Ramos (cell line): ENCODE measurements around the gene TXNL4A.
"Not testable (repeated sequence)": the region's sequence is repeated elsewhere in the genome, so short reads cannot be mapped to it uniquely, and the experiment has no call there.

Source experiments
- in situ Hi-C: fragments of 300-500 bp; cut with MboI; formaldehyde crosslinking; loops from one replicate; pipeline ENCODE4 v1.14.3; 2022; ENCODE audit warnings: low sequenced_read_pairs; ENCODE audit not compliant: unreplicated experiment

The TXNL4A gene

DNA sequence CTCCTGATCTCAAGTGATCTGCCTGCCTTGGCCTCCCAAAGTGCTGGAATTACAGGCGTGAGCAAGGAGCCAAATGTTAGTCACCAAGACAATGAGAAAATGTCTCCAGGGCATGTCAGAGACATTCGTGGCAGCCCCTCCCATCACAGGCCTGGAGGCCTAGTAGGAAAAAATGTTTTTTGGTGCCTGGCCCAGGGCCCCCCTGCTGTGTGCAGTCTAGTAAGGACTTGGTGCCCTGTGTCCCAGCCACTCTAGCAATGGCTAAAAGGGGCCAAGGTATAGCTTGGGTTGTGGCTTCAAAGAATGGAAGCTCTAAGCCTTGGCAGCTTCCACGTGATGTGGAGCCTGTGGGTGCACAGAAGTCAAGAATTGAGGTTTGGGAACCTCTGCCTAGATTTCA, 12.5 kb upstream of the TXNL4A start:
- in situ Hi-C loops = no loop called here

DNA sequence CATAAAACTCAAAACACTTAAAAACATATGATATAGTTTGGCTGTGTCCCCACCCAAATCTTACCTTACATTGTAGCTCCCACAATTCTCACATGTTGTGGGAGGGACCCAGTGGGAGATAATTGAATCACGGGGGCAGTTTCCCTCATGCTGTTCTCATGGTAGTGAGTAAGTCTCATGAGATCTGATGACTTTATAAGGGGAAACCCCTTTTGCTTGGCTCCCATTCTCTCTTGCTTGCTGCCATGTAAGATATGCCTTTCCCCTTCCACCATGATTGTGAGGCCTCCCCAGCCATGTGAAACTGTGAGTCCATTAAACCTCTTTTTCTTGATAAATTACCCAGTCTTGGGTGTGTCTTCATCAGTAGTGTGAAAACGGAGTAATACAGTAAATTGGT, 11.3 kb upstream of the TXNL4A start:
- in situ Hi-C loops = not testable (repeated sequence)

DNA sequence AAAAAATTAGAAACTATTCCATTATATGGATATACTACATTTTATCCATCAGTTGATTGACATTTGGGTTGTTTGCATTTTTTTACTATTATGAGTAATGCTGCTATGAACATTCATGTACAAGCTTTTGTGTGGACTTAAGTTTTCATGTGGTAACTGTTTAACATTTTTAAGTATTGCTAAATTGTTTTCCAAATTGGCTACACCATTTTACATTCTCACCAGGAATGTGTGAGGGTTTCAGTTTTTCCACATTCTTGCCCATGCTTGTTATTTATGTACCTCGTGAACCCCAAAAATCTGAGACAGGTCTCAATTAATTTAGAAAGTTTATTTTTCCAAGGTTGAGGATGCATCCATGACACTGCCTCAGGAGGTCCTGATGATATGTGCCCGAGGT, 3.1 kb upstream of the TXNL4A start:
- in situ Hi-C loops = no loop called here

DNA sequence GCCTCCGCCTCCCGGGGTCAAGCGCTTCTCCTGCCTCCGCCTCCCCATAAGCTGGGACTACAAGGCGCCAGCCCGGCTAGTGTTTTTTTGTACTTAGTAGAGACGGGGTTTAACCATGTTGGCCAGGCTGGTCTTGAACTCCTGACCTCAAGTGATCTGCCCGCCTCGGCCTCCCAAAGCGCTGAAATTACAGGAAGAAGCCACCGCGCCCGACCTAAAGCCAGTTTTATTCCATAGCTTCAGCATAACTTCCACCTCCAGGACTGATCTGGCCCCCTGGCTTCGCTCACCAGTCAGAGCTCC, 783 bp upstream of the TXNL4A start:
- in situ Hi-C loops = no loop called here

DNA sequence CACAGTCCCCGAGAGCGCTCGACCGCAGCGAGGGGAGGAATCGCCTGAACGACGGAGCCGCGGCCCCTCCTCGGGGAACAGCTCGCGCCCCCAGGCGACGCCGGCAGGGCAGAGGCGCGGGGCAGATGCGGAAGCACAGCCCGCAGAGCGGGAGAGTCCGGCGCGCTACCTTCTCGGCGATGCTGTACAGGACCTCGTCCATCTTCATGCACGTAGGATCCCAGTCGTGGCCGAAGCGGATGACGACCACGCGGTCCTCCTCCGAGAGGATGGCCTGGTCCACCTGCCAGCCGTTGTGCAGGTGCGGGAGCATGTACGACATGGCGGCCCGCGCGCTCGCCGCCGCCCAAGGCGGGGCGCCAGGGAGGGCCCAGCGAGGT, 302 bp downstream of the TXNL4A start:
- in situ Hi-C loops = no loop called here

DNA sequence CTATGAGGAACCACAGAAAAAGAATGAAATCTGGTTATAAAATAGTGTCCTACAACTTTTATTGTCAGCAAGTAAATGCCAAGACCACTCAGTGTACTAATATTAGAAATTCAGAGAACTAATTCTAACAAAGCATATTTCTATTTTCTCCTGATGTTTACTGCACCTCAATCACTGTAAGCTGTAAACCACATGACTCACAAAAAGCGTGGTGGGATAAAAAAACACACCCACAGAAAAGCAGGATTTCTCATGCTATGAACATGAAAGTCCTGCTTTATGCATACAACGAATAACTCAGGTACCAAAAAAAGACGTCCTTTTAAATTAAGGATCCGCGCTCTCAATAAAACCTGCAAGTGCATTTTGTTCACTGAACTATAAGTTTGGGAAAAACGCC, 797 bp downstream of the TXNL4A start:
- in situ Hi-C loops = no loop called here

DNA sequence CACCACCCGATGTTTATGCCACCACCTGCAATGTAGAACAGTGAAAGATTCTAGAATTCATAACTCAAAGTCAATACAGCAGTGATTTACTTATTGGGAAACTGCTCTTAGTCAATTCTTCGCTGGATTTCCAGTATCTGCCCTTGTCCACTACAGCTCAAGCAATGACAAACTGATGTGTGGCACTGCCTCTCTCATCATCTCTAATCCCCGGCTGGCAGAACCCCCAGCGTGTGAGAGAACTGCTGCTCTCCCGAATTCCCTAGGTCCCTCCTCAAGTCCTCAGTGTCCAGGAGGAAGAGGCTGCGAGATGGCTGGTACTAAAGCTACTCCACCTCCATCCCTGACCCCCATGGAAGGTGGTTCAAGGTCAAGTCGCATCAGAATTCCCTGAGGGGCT, 1.6 kb downstream of the TXNL4A start:
- in situ Hi-C loops = no loop called here

DNA sequence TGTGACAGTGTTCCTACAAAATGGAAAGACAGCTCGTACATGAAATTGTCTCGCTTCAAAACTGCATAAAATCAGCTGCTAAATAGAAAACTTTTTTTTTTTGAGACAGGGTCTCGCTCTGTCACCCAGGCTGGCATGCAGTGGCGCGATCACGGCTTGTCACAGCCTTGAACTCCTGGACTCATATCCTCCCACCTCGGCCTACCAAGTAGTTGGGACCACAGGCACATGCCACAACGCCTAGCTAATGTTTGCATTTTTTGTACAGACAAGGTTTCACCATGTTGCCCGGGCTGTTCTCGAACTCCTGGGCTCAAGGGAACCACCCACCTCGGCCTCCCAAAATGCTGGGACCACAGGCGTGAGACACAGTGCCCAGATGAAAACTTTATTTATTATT, 3.2 kb downstream of the TXNL4A start:
- in situ Hi-C loops = no loop called here

DNA sequence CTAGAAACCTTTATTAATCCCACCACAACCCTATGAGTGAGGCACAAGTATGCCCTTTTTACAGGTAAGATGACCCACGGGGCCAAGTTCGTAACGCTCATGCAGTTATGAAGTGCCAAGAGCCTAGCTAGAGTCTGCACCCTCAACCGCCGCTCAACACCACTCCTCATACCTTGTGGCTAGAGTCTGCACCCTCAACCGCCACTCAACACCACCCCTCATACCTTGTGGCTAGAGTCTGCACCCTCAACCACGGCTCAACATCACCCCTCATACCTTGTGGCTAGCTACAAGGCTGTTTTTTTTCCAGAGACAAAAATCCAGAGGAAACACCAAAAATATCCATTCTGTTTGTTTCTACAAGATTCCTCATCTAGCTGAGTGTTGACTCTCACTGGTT, 4.6 kb downstream of the TXNL4A start:
- in situ Hi-C loops = no loop called here

DNA sequence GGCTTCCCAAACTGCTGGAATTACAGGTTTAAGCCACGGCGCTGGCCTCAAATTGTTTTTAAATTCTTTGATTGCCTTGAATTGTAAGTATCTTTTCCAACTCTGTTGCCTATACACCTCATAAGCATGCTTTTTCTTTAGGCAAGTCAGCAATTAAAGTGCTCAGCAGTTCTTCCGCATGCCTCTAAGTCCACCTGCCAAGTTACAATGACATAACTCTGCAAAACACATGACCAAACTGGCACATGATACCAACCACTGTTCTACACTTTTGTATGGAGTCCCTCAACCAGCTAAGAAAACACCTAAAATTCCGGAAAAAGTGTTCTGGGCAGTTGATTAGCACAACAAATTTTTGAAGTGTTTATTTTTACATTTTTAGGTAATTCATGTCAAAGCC, 5.1 kb downstream of the TXNL4A start:
- in situ Hi-C loops = no loop called here

DNA sequence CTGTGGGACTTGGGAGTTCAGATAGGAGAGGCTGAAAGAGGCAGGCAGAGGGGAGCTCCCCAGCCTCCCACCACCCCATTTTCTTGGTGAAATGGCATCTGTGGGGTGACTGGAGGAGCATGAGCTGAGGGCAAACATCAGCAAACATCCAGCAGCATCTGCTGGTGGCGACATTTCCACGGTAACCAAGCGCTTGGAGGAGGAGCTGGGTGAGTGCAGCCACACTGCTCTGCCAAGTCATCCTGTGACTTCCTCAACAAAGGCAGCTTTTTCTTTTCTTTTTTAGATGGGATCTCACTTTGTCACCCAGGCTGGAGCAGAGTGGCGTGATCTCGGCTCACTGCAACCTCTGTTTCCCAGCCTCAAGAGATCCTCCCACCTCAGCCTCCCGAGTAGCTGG, 5.6 kb downstream of the TXNL4A start:
- in situ Hi-C loops = no loop called here

DNA sequence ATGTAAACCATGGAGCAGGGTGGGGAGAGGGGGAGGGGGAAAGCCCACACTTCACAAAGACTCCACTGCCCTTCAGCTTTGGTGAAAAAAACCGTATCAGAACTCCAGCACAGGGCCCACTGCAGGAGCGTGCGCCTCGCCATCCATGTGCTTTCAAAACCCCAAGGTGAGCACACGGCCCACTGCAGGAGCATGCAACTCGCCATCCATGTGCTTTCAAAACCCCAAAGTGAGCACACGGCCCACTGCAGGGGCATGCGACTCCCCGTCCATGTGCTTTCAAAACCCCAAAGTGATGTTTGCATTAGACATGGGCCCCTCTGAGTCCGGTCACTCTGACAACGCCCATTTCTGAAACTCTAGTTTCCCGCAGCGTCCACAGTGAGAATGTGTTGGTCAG, 7.8 kb downstream of the TXNL4A start:
- in situ Hi-C loops = no loop called here

DNA sequence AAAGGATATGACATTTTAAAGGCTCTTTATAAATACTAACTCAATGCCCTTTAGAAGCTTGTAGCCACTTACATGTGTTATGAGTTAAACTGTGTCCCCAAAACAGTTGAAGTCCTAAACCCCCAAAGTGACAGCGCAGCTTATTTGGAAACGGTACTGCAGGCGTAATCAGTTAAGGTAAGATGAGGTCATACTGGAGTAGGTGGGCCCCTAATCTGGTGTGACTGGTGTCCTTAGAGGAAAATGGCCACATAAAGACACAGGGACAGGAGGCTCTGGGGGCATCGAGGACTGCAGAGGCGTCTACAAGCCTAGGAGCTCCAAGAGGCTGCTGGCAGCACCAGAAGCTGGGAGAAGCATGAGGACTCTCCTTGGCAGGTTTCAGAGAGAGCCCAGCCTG, 8.5 kb downstream of the TXNL4A start:
- in situ Hi-C loops = no loop called here

DNA sequence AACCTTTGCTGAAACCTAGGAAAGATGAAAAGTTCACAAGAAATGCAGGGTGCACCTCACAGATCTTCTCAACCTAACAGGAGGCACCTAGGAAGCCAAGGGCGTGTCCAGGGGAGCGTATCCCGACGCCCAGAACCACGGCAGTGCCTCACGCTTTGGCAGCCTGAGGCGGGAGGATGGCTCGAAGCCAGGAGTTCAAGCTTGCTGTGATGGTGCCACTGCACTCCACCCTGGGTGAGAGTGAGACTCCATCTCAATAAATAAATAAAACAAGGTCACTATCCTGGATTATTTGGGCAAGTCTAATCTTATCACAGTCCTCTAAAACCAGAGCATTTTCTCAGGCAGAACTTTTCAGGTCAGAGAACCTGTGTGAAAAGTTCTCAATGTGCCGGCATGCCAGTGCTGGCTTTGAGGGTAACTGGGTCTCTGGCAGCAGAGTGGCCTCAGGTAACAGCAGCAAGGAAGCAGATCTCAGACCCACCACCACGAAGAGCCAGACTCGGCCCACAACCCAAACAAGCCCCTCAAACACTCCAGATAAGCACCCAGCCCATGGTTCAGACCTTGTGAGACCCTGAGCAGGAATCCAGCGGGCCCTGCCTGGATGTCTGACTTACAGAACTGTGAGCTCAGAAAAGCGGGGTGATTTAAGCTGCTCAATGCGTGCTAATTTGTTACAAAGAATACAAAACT, 12.2 kb downstream of the TXNL4A start:
- in situ Hi-C loops = no loop called here

DNA sequence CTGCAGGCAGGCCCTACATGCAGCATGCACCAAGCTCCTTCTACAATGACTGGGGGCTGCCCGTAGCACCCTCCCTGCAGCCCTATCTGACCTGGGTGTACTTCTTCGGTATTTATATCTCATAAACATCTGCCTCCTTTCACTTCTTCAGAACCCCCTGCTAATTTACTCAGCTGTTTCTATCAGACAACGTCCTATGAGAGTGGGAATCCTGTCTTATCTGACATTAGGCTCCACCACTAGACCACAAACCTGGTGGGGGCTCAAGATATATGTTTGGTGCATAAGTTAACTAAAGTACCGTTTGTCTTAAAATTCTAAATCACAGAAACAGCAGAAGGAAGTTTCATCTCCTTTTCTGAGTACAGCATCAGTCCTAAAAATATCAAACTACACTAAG, 13.3 kb downstream of the TXNL4A start:
- in situ Hi-C loops = no loop called here

DNA sequence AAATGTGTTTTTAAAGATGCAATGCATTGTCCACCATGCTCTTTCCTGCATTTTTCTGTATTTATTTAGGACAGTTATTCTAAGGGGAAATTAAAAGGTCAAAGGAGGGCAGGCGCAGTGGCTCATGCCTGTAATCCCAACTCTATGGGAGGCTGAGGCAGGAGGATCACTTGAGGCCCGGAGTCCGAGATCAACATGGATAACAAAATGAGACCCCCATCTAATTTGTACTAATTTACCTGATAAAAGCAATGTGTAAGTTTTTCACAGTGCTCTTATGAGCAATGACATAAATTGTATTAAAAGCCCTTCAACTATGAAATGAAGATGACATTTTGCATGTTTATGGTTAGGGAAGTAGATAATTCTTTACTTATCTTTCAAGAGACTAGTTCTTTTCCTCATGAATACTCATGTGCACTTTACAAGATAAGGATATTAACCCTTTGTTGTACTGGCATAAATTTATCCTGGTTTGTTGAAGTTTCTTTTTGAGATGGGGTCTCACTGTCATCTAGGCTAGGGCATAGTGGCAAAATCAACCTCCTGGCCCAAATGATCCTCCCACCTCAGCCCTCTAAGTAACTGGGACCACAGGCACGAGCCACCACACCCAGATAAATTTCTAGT, 14.2 kb downstream of the TXNL4A start:
- in situ Hi-C loops = no loop called here

DNA sequence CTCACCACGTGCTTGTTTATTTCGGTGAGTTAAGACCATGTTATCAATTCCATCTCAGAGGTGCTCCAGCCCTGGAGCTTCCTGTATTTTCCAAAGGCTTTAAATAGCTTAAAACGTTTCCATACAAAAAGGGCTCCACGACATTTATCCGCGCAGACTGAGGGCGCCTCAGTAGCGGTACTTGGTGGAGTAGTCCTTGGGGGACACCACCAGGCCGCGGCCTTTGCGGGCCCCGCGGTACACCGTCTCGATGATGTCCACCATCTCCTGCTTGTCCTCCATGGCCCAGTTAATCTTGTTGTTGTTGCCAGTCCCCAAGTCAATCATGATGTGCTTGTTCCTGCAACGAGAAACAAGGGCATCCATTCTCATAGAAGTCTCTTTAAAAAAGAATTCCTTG, 14.8 kb downstream of the TXNL4A start:
- in situ Hi-C loops = no loop called here

DNA sequence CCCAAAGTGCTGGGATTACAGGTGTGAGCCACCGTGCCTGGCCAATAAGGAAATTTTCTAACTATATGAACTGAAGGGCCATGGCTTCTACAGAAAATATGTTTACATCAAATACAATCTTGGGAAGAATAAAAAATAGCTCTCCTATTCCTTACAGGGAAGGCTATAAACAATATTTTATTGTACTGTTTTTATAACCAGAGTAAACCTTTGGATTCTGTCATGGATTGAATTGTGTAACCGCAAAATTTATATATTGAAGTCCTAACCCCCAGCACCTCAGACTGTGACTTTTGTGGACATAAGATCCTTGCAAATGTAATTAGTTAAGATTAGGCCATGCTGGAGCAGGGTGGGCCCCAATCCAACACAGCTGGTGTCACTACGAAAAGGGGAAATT, 15.6 kb downstream of the TXNL4A start:
- in situ Hi-C loops = no loop called here

DNA sequence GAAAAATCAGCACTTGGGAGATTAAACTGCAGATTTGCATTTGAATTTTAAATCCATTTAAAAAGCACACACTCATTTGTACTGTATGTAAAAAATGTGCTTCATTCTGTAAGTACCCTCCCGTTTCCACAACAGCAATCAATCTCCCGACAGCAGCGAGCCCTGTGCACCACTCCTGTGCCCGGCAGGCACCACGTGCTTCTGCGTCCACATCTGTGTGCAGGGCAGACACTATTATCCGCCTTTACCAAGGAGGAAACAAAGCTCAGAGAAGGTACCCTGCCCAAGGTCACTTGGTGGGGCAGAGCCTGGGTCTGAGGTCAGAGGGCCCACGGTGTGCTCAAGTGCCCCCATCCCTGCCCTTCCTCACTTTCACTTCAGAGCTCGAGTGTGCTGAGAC, 16.4 kb downstream of the TXNL4A start:
- in situ Hi-C loops = no loop called here

DNA sequence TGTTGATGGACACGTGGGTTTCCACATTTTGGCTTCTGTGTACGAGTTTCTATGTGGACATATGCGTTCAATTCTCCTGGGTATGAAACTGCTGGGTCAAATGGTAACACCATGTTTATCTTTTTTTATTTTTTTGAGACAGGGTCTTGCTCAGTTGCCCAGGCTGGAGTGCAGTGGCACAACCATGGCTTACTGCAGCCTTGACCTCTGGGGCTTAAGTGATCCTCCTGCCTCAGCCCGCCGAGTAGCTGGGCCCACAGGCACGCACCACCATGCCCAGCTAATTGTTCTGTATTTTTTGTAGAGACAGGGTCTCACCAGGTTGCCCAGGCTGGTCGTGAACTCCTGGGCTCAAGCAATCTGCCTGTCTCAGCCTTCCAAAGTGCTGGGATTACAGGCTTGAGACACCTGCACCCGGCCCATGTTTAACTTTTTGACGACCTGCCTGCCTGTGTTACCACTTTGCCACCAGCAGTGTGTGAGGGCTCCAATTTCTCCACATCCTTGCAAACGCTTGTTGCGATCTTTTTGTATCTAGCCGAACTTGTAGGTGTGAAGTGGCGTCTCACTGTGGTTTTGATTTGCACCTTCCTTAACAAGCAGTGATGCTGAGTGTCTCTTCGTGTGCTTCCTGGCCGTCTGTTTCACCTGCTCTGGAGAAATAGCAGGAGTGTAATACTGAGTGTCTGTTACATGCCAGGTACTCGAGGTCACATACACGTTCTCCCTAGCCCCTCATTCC, 17.0 kb downstream of the TXNL4A start:
- in situ Hi-C loops = no loop called here

DNA sequence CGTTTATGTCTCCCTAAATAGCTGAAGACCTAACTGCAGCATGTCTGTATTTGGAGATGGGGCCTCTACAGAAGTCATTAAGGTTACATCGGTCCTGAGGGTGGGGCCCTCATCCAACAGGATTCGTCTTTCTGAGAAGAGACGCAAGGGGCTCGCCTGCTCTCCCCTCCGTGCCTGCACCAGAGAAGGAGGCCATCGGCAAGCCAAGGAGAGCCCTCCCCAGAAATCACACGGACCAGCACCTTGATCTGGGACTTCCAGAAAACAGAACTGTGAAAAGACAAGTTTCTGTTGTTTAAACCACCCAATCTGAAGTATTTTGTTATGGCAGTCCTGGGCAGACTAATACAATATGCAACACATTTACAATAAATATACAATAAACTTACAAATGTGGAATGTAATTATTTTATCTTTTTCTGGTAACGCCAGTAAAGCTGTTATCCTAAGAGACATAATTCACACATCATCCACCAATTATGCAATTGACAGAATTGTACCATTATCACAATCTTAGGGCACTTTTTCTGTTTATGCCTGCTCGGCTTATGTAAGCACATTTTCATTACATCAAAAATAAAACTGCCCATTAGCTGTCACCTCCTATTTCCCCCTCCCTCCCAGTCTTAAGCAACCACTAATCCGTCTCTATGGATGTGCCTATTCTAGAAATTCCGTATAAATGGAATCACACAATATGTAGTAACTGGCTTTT, 17.8 kb downstream of the TXNL4A start:
- in situ Hi-C loops = no loop called here
